GM21526 (cell line): Measurements from ENCODE around the gene ERFE.

Experiments used
- ATAC-seq: cut with Tn5 transposase; IDR thresholded peaks from one replicate; pipeline ENCODE4 v1.9.1; 2021; ENCODE audit warnings: moderate library complexity; ENCODE audit not compliant: unreplicated experiment, low FRiP score

The ERFE gene

GRCh38 chr2:238125127-238125885, 33.5 kb upstream of the ERFE start:
- ATAC-seq = no peak

- ATAC-seq = no peak
These were observed 32.4 kb upstream of the ERFE start for GRCh38 chr2:238126338-238126737.

GRCh38 chr2:238126775-238127164, 32.0 kb upstream of the ERFE start:
- ATAC-seq = no peak

GRCh38 chr2:238127165-238128060, 31.4 kb upstream of the ERFE start:
- no peak for ATAC-seq

GRCh38 chr2:238128061-238128440, 30.7 kb upstream of the ERFE start:
- ATAC-seq = no peak

GRCh38 chr2:238128534-238129001, 30.2 kb upstream of the ERFE start:
- ATAC-seq = no peak

- ATAC-seq = no peak
These were observed 29.4 kb upstream of the ERFE start for GRCh38 chr2:238129166-238130010.

- ATAC-seq = no peak
These were observed 28.6 kb upstream of the ERFE start for GRCh38 chr2:238130111-238130695.

- ATAC-seq = no peak
These were observed 27.8 kb upstream of the ERFE start for GRCh38 chr2:238130696-238131628.

- ATAC-seq = no peak
These were observed 26.9 kb upstream of the ERFE start for GRCh38 chr2:238131761-238132462.

GRCh38 chr2:238132463-238133450, 26.0 kb upstream of the ERFE start:
- ATAC-seq = no peak

- no peak for ATAC-seq
These were observed 25.0 kb upstream of the ERFE start for GRCh38 chr2:238133499-238134392.

- ATAC-seq = no peak
These were observed 24.4 kb upstream of the ERFE start for GRCh38 chr2:238134393-238134785.

- no peak for ATAC-seq
These were observed 23.1 kb upstream of the ERFE start for GRCh38 chr2:238135601-238136150.

- ATAC-seq = no peak
These were observed 21.8 kb upstream of the ERFE start for GRCh38 chr2:238136820-238137537.

GRCh38 chr2:238137885-238138284, 20.9 kb upstream of the ERFE start:
- no peak for ATAC-seq
